Measurements from ENCODE around the gene SGTA. TPM values are rescaled to one million over a fixed set of nuclear protein-coding genes. Genes with fewer than 3 reads are reported as not detected.
A peak's percentile ranks its signal among the peaks of the same experiment; 100 is the strongest.

Gene SGTA
- total RNA-seq, 1 donor from 2014 or later, result 37.7 TPM

DNA sequence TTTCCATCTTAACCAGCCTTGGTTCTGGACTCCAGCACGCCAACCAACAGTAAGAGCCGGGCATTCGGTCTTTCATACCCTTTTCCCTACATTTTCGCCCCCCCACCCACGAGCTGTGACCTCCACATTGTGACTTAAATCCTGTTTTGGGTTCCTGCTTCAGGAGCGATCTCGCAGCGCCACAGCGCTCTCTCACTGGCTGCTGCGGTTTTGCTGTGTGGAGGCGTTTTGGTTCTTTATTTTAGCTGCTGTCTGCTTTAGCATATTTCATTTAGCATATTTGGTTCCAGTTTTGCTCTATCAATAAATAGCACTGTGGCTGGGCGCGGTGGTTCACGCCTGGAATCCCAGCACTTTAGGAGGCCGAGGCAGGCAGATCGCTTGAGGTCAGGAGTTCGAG, 23.7 kb downstream of the SGTA start:
- Mint-ChIP-seq H3K27me3 (ENCODE audit: low read depth) (no peaks in the 10 kb centered on the region), H3K36me3 (ENCODE audit: low read depth) (peaks cover 6% of the 10 kb centered on the region), H3K27ac (ENCODE audit: unreplicated experiment) (no peak overlapping the region), H3K9me3 (ENCODE audit: low read depth) (no peaks in the 10 kb centered on the region), H3K4me3 (ENCODE audit: unreplicated experiment) (no peak overlapping the region), H3K4me1 (ENCODE audit: low read depth) (no peaks in the 10 kb centered on the region)
- no peak for DNase-seq (ENCODE audit: low spot score)
- TF ChIP-seq, protein P1, sequence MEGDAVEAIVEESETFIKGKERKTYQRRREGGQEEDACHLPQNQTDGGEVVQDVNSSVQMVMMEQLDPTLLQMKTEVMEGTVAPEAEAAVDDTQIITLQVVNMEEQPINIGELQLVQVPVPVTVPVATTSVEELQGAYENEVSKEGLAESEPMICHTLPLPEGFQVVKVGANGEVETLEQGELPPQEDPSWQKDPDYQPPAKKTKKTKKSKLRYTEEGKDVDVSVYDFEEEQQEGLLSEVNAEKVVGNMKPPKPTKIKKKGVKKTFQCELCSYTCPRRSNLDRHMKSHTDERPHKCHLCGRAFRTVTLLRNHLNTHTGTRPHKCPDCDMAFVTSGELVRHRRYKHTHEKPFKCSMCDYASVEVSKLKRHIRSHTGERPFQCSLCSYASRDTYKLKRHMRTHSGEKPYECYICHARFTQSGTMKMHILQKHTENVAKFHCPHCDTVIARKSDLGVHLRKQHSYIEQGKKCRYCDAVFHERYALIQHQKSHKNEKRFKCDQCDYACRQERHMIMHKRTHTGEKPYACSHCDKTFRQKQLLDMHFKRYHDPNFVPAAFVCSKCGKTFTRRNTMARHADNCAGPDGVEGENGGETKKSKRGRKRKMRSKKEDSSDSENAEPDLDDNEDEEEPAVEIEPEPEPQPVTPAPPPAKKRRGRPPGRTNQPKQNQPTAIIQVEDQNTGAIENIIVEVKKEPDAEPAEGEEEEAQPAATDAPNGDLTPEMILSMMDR (IDR thresholded peaks at IDR 0.05), result no peak

DNA sequence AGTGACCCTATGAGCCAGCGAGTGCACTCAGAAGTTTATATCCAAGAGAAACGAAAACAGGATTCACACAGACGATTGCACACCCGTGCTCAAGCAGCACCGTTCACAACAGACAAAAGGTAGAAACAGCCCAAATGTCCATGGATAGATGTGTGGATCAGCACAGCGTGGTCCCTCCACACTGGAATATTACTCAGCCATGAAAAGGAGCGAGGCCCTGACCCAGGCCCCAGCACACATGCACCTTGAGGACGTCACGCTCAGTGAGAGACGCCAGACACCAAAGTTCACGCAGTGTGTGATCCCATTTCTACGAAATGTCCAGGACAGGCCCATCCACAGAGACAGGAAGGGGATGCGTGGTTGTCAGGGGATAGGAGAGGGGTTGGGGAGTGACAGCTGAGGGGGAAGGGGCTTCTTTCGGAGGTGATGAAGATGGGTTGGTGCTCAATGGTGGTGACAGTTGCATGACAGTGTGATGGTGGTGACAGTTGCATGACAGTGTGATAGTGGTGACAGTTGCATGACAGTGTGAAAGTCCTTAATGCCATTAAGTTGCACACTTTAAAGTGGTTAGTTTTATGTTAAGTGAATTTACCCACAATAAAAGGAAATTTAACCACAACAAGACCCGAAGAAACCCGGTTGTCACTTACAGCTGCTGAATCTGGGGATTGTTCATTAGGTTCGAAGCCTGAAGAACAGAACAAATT, 24.3 kb downstream of the SGTA start:
- H3K4me3 Mint-ChIP-seq (ENCODE audit: unreplicated experiment), result no peak overlapping the region
- H3K4me1 Mint-ChIP-seq (ENCODE audit: low read depth), result no peaks in the 10 kb centered on the region
- no peak overlapping the region for H3K27ac Mint-ChIP-seq (ENCODE audit: unreplicated experiment)
- H3K27me3 Mint-ChIP-seq (ENCODE audit: low read depth), result no peaks in the 10 kb centered on the region
- TF ChIP-seq, protein P1 (IDR thresholded peaks at IDR 0.05), result no peak
- H3K9me3 Mint-ChIP-seq (ENCODE audit: low read depth), result no peaks in the 10 kb centered on the region
- DNase-seq (ENCODE audit: low spot score), result no peak
- H3K36me3 Mint-ChIP-seq (ENCODE audit: low read depth), result peaks cover 6% of the 10 kb centered on the region

DNA sequence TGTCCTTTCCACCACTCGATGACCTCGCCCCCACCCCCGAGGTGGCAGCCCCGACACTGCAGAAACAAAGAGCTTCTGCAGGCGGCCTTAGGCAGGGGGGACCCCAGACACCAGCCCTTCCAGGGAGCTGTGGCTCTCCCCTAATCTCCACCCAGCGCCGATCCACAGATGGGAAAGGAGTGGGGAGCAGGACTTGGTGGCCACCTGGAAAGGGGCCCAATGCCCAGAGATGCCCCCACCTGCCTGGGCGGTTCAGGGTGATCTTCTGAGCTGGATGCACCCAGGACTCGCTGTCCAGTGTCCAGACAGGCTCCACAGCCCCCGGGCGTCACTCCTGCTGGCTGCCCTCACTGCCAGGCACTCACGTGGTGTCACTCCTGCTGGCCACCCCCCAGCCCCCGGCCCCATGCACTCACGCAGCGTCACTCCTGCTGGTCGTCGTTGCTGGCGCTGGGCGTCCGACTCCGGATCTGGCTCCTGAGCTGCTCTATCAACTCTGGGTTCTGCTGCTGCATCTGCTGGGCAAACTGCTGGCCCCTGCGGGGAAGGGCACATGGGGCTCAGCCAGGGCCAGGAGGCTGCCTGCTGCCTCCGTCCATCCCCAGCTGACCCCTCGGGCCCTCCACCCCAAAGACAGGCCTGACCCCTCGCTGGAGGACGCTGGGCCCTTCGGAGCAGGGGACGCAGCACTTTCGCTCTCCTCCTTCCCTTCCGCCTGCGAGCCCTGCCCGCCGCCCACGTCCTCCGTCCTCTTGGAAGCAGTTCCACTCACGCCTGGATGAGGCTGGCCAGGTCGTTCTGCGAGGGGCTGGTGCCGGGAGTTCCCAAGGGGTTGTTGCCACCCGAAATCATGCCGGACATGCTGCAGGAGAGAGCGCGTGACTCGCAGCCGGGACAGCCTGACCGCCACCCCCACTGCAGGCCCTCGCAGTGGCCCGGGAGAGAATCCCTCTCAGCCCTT, 25.9 kb downstream of the SGTA start:
- no peak for DNase-seq (ENCODE audit: low spot score)
- H3K9me3 Mint-ChIP-seq (ENCODE audit: low read depth), result no peaks in the 10 kb centered on the region
- H3K36me3 Mint-ChIP-seq (ENCODE audit: low read depth), result peaks cover 6% of the 10 kb centered on the region
- H3K4me1 Mint-ChIP-seq (ENCODE audit: low read depth), result no peaks in the 10 kb centered on the region
- no peaks in the 10 kb centered on the region for H3K27me3 Mint-ChIP-seq (ENCODE audit: low read depth)
- TF ChIP-seq, protein P1 (IDR thresholded peaks at IDR 0.05), result no peak
- no peak overlapping the region for H3K27ac Mint-ChIP-seq (ENCODE audit: unreplicated experiment)
- no peak overlapping the region for H3K4me3 Mint-ChIP-seq (ENCODE audit: unreplicated experiment)

DNA sequence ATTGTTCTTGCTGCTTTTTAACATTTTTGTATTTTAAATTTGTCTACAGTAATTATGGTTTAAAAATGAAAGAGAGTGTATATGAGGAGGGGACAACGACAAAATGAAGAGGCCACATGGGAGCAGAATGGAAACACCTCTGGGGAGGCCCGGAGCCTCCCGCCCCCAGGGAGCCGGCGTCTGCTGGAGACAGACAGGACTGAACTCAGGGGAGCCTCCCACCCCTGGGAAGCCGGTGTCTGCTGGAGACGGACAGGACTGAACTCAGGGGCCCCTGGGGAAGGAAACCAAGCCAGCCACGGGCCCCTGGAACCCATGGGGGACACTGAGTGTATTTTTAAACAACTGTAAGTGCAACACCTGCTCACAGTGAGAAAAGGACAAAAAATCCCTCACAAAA, 26.6 kb downstream of the SGTA start:
- Mint-ChIP-seq H3K36me3 (ENCODE audit: low read depth) (peaks cover 5% of the 10 kb centered on the region), H3K27me3 (ENCODE audit: low read depth) (no peaks in the 10 kb centered on the region), H3K4me1 (ENCODE audit: low read depth) (no peaks in the 10 kb centered on the region), H3K4me3 (ENCODE audit: unreplicated experiment) (no peak overlapping the region), H3K9me3 (ENCODE audit: low read depth) (no peaks in the 10 kb centered on the region), H3K27ac (ENCODE audit: unreplicated experiment) (no peak overlapping the region)
- TF ChIP-seq, protein P1 (IDR thresholded peaks at IDR 0.05), result no peak
- DNase-seq (ENCODE audit: low spot score), result no peak

DNA sequence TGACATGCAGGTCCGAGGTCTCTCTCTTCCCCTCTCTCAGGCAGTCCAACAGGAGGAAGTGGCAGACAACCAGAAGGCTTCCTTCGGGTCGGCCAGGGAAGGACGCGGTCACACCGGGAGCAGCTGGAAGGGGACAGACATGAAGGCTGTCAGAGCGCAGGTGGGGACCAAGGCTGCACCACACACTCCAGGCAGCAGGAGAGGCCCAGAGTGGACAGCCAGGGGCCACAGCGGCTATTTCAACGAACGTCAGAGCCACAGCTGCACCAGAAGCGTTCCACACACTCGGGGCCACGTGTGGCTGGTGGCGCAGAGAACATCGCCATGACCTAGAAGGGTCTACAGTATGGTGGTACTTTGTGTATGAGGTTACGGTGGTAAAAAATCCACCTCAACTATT, 27.3 kb downstream of the SGTA start:
- Mint-ChIP-seq H3K27me3 (ENCODE audit: low read depth) (no peaks in the 10 kb centered on the region), H3K4me1 (ENCODE audit: low read depth) (no peaks in the 10 kb centered on the region), H3K9me3 (ENCODE audit: low read depth) (no peaks in the 10 kb centered on the region), H3K36me3 (ENCODE audit: low read depth) (peaks cover 3% of the 10 kb centered on the region), H3K27ac (ENCODE audit: unreplicated experiment) (no peak overlapping the region), H3K4me3 (ENCODE audit: unreplicated experiment) (no peak overlapping the region)
- peak; percentile 60 for DNase-seq (ENCODE audit: low spot score)
- TF ChIP-seq, protein P1 (IDR thresholded peaks at IDR 0.05), result no peak
